Chondrocyte (in vitro differentiated cells): ENCODE data around the gene CCBE1. TPM values are rescaled to one million over a fixed set of nuclear protein-coding genes. Genes with fewer than 3 reads are reported as not detected.

Experiments used
- DNase-seq: peaks from one replicate; pipeline ENCODE4 v3.0.0; 2021; ENCODE audit warnings: mixed read lengths, low spot score
- H3K27ac Mint-ChIP-seq: one replicate; pipeline ENCODE4 v1.8.0; 2021; ENCODE audit warnings: mild to moderate bottlenecking, moderate library complexity, mixed read lengths; ENCODE audit not compliant: unreplicated experiment
- H3K27me3 Mint-ChIP-seq: 2 replicates; pipeline ENCODE4 v1.8.0; 2021; ENCODE audit warnings: low read depth, mixed read lengths
- H3K36me3 Mint-ChIP-seq: 2 replicates; pipeline ENCODE4 v1.8.0; 2021; ENCODE audit warnings: low read depth, mixed read lengths
- H3K4me1 Mint-ChIP-seq: 2 replicates; pipeline ENCODE4 v1.8.0; 2021; ENCODE audit warnings: low read depth, mild to moderate bottlenecking, mixed read lengths
- H3K4me3 Mint-ChIP-seq: one replicate; pipeline ENCODE4 v1.8.0; 2021; ENCODE audit warnings: mild to moderate bottlenecking, moderate library complexity, mixed read lengths; ENCODE audit not compliant: unreplicated experiment
- H3K9me3 Mint-ChIP-seq: 2 replicates; pipeline ENCODE4 v1.8.0; 2021; ENCODE audit warnings: low read depth, mixed read lengths
- long read RNA-seq: library from polyadenylated mRNA; stranded (forward); transcript quantifications from one replicate; pipeline ENCODE4 v2.0.0, GENCODE V29; 2021
- total RNA-seq: library from RNA; stranded (reverse); gene quantifications from 3 replicates; pipeline ENCODE4 v1.2.1, GENCODE V29; 2021
- TF ChIP-seq, protein P1 (sequence below): fragments of 200-600 bp; sonication (generic); IDR thresholded peaks from 2 replicates; pipeline ENCODE4 v1.5.0; 2021; ENCODE audit warnings: antibody characterized with exemption, mild to moderate bottlenecking, moderate library complexity

CCBE1 gene
- total RNA-seq, result 0.38 to 1.8 TPM (median 0.72 TPM) in 3 replicates
- long read RNA-seq, partial matches to known transcripts, result 0 of 1 reads
- long read RNA-seq, other reads (novel, unspliced or antisense), result 1 of 1 reads

DNA sequence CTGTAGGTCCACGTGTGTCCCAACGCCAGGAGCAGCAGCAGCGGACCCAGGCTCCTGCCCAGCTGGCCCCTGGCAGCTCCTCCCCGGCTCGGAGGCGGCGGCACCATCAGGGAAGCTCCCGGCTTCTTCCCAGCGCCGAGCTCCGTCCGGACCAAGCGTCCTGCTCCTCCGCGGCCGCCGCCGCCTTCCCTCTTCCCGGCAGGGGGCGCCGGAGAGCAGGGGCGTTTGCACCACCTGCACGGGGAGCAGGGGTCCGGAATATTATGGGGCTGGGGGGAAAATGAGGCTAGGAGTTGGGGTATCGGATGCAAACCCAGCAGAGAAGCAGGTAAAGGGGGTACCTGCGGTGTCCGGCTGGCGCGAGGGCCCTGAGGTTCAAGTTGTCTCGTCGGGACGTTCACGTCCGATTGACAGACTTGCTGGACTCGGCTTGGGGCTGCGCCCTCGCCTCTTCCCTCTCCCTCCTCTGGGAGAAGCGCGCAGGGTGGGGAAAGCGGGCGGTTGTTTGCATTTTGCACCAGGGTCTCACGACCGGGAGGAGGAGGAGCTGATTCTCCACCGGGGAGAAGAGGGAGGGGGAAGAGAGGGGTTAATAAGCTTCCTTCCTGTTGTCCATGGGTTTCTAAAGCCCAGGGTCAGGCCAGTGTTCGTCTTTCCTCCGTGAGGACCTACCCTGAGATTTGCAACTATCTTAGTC lies at the start of gene CCBE1:
CCBE1 (minus strand) TSS at position 188 of the 697 bp plus-strand sequence.
- peak within 1 kb of the TSS; percentile 27 for H3K27ac Mint-ChIP-seq
- no peaks in the 10 kb centered on the region for H3K36me3 Mint-ChIP-seq
- H3K4me3 Mint-ChIP-seq, result peak within 1 kb of the TSS; percentile 67
- DNase-seq, result peak; percentile 95
- peaks cover 12% of the 10 kb centered on the region for H3K27me3 Mint-ChIP-seq
- TF ChIP-seq, protein P1, sequence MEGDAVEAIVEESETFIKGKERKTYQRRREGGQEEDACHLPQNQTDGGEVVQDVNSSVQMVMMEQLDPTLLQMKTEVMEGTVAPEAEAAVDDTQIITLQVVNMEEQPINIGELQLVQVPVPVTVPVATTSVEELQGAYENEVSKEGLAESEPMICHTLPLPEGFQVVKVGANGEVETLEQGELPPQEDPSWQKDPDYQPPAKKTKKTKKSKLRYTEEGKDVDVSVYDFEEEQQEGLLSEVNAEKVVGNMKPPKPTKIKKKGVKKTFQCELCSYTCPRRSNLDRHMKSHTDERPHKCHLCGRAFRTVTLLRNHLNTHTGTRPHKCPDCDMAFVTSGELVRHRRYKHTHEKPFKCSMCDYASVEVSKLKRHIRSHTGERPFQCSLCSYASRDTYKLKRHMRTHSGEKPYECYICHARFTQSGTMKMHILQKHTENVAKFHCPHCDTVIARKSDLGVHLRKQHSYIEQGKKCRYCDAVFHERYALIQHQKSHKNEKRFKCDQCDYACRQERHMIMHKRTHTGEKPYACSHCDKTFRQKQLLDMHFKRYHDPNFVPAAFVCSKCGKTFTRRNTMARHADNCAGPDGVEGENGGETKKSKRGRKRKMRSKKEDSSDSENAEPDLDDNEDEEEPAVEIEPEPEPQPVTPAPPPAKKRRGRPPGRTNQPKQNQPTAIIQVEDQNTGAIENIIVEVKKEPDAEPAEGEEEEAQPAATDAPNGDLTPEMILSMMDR, result peak; percentile 99
- no peaks in the 10 kb centered on the region for H3K9me3 Mint-ChIP-seq
- peaks cover 22% of the 10 kb centered on the region for H3K4me1 Mint-ChIP-seq

DNA sequence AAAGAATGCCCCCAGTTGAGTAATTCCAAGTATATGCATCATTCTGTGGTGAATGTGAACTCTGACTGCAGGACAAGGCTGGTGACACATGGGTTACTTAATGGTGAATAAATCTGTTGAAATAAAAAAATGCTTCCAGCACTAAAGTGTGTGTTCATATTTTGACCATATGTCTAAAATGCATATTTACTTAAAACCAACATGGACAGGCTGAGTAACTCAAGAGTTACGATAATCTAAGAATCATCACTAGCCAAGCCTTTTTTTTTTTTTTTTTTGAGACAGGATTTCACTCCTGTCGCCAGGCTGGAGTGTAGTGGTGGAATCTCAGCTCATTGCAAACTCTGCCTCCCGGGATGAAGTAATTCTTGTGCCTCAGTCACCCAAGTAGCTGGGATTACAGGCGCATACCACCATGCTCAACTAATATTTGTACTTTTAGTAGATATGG lies 47.1 kb upstream of the CCBE1 start:
- TF ChIP-seq, protein P1, result no peak
- no peak for DNase-seq
- H3K4me1 Mint-ChIP-seq, result peaks cover 39% of the 10 kb centered on the region
- no peak overlapping the region for H3K4me3 Mint-ChIP-seq
- H3K27ac Mint-ChIP-seq, result peak overlapping the region; percentile 65
- H3K27me3 Mint-ChIP-seq, result no peaks in the 10 kb centered on the region
- no peaks in the 10 kb centered on the region for H3K36me3 Mint-ChIP-seq
- peaks cover 5% of the 10 kb centered on the region for H3K9me3 Mint-ChIP-seq

DNA sequence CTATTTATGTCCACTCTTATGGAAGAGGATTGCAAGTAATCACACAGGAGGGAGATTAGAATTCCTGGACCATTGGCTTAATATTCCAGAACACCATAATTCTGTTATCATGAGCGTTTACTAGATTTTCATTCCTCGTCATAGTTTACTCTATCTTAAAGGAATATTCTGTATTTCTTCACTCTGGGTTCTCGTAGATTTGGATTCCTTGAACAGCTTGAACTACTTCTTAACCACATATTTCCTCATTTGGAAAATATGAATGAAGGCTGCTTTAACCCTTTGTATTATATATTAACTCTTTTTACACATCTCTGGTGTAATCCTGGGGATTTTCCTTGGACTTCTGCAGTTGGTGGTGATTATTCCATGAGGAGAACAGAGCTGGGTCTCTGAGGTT lies 46.3 kb upstream of the CCBE1 start:
- peaks cover 12% of the 10 kb centered on the region for H3K9me3 Mint-ChIP-seq
- DNase-seq, result no peak
- no peaks in the 10 kb centered on the region for H3K36me3 Mint-ChIP-seq
- H3K4me1 Mint-ChIP-seq, result peaks cover 31% of the 10 kb centered on the region
- H3K27me3 Mint-ChIP-seq, result no peaks in the 10 kb centered on the region
- H3K27ac Mint-ChIP-seq, result peak overlapping the region; percentile 65
- TF ChIP-seq, protein P1, result no peak
- no peak overlapping the region for H3K4me3 Mint-ChIP-seq

DNA sequence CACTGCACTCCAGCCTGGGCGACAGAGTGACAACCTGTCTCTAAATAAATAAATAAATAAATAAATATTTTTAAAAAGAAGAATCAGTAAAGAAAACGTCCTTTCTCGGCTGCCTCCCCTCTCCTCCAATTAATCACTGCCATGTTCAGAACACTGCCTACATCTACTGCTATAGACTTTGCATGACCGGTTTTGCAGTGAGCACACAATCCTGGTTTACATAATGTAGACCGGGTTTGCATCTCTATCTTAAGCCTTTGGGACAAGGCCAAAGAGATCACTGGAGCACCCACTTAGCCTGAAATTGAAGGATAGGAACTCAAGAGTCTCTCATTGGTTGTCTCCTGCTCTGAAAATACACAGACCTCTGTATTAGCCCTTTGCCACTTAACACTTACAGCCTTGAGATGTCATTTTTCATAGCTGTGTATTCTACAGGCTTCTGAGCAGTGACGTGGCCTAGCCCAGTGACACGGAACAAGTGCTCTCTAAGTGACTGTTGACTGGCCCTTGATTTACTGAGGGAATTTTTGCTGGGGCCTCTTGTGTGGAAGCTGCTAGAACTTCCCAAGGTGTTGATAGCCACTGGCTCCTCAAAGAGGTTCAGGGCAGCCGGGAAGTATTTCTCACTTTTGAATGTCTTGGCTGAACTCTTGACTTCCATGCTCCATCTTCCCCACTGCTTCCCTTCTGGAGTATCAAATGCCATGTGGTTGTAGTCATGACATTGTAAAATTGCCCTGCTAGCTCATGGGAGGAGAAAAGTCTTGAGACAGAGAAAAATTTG lies 45.3 kb upstream of the CCBE1 start:
- DNase-seq, result no peak
- TF ChIP-seq, protein P1, result no peak
- Mint-ChIP-seq H3K4me3 (no peak overlapping the region), H3K27me3 (no peaks in the 10 kb centered on the region), H3K36me3 (no peaks in the 10 kb centered on the region), H3K4me1 (peaks cover 29% of the 10 kb centered on the region), H3K9me3 (peaks cover 13% of the 10 kb centered on the region), H3K27ac (no peak overlapping the region)

DNA sequence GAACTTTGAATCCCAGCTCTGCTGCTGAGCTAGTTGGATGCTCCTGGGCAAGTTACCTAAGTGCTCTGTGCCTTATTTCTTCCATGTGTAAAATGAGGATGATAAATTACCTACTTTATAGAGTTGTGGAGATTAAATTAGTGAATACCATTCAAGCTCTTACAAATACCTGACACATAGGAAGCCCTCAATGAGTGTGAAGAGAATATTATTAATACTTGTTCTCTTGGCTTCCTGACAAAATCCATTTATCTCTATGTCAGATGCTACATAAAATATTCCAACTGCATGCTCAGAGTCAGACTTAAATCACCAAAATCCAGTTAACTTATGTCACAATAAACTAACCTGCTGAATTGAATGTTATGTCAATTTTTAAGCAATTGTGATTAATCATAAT lies 42.9 kb upstream of the CCBE1 start:
- peaks cover 9% of the 10 kb centered on the region for H3K9me3 Mint-ChIP-seq
- no peak overlapping the region for H3K27ac Mint-ChIP-seq
- no peaks in the 10 kb centered on the region for H3K27me3 Mint-ChIP-seq
- TF ChIP-seq, protein P1, result no peak
- H3K4me1 Mint-ChIP-seq, result peaks cover 23% of the 10 kb centered on the region
- no peaks in the 10 kb centered on the region for H3K36me3 Mint-ChIP-seq
- DNase-seq, result no peak
- H3K4me3 Mint-ChIP-seq, result no peak overlapping the region
